HG02642 (cell line): Measurements from ENCODE around the gene HDAC4.
"Not testable (repeated sequence)": the region's sequence is repeated elsewhere in the genome, so short reads cannot be mapped to it uniquely, and the experiment has no call there.

Experiments used
- ATAC-seq: cut with Tn5 transposase; IDR thresholded peaks from one replicate; pipeline ENCODE4 v1.9.1; 2021; ENCODE audit warnings: mild to moderate bottlenecking; ENCODE audit not compliant: unreplicated experiment, poor library complexity

Gene HDAC4

DNA sequence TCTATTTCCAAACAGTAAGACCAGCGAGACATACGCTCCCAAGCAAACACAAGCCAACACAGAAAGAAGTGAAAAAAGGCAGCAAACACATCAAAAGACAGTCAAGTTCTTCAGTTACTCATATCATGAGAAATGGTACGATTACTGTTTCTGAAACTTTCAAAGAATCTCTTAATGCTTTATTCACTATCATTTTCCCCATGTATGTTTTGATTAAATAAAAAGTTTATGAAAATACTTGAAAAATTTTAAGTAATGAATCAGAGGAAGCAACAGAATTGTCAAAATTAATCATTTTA, 114.9 kb downstream of the HDAC4 start:
- no peak for ATAC-seq

DNA sequence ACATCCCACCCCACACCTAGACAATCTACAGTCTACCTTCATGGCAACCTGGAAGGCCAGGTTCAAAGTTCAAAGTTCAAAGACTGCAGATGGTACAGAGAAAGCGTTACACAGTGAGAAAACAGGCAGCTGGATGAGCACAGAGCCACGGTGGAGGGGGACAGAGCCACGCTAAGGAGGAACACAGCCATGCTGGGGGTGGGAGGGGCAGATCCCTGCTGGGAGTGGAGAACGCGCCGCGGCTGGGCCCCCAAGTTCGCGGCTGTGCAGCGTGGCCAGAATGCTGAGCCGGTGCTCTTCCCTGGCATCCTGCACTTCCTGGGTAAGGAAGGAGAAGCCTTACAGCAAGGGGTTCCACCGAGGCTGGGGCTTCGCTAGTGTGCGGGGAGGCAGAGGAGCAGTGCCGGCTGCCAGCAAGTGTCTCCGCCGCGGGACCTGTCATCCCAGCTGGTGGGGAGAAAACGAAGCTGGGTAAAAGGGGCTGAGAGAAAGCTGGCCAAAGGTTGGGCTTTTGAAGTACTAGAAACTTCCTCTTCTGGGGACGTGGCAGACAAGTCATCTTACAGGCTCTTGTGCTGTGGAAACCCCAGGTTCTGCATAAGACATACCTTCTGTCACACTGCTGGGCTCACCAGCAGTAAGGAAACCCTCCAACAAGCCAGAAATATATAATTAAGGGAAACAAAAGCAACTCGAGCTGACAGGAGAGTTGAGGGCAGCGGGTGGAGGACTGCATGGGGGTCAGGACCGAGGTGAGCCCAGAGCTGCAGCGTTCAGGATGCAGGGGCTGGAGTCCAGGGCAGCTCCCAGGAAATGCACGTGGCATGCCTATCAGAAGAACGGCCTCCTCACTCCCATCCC, 115.5 kb downstream of the HDAC4 start:
- ATAC-seq, result no peak

DNA sequence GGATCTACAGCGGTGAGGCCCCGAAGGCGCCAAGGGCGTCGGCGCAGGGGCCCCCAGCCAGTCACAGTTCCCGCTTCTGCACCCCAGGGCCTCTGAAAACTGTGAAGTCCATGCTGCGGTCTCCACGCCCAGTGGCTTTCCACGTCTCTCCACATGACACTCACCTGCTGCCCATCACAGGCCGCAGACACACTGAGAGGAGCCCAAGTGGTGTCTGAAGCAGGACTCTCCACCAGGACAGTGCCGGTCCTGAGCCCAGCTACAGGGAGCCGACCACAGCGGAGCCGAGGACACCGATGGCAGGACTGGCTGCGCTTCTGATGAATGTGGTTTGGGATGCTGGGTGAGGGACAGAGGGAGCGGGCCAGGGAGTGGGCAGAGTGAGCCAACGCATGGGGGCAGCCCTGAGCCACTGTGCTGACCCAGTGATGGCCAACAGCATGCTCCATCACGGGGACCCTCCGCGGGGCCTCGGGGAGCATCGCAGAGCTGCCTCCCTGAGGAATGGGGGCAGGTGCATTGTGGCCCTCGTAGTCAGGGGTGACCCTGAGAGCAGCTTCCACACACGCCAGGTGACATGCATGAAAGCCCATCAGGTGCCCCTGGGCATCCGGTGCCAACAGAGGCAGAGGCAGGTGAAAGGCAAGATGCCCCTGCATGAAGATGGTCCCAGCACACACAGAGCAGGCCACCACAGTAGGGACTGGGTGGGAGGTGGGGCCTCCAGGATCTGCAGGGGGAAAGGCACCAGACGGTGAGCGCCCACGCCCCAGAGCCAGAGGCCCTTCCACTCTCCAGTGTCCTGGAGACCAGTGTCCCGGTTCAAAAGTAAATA, 116.6 kb downstream of the HDAC4 start:
- ATAC-seq, result no peak

DNA sequence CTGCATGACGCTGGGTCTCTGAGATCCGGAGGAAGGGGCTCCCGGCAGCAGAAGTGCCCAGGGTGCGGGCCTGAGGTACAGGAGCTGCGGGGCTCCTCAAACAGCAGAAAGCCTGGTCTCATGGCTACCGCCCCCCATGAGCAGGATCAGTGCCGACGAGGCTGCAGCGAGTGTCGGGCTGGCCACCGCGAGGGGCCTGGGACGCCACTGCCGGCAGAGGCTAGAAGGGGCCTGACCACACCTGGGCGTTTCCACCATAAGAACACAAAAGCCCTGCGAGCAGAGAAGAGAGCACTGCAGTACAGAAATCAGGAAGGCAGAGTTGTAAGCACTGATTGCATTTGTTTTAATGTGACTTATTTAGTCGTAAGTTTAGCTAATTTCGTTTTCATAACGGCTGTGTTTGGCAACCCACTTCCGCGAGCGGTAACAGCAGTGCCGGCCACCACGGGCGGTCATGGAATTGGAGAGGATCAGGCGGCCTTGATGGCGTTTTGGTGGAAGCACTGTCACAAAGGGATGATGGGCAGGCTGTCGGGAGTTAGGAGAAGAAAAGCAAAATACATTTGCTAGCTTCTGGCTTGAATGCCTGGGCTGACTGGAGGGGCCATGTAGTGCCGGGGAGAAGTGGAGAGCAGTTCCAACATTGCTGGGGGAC, 117.4 kb downstream of the HDAC4 start:
- no peak for ATAC-seq

DNA sequence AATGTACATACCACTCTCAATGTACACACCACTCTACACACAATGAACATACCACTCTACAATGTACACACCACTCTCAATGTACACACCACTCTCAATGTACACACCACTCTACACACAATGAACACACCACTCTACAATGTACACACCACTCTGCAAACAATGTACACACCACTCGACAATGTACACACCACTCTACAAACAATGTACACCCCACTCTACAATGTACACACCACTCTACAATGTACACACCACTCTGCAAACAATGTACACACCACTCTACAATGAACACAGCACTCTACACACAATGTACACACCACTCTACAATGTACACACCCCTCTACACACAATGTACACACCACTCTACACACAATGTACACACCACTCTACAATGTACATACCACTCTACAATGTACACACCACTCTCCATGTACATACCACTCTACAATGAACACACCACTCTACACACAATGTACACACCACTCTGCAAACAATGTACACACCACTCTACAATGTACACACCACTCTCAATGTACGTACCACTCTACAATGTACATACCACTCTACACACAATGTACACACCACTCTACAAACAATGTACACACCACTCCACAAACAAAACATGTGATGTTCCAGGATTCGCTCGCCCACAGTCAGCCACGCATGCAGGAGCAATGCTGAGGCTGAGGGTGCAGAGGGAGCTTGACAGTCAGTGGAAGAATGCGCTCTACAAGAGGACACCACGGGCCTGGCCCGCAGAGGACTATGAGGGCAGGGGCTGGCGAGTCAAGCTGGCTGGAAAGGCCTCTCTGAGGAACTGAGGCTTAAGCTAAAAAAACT, 118.2 kb downstream of the HDAC4 start:
- ATAC-seq, result no peak

DNA sequence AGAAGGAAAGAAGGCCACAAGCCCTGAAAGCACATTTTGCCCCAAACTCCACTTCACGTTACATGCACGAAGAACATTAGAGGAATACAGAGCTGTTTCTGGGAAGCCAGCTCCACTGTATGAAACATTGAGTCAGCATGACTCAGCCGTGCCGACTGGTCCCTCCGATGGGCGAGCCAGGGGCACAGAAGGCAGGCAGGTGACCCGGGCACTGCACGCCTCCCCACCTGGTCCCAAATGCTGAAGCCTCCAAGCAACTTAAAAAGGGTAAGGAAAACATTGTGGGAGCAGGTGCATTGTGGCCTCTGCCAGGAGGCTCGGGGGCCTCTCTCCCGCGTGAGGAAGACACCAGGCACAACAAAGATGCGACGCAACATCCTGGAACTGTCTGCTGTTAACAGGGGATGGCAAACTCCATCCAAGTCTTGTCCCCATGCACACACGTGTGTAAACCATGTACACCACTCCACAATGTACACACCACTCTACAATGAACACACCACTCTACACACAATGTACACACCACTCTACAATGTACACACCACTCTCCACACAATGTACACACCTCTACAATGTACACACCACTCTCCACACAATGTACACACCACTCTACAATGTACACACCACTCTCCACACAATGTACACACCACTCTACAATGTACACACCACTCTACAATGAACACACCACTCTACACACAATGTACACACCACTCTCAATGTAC, 120.4 kb downstream of the HDAC4 start:
- not testable (repeated sequence) for ATAC-seq

DNA sequence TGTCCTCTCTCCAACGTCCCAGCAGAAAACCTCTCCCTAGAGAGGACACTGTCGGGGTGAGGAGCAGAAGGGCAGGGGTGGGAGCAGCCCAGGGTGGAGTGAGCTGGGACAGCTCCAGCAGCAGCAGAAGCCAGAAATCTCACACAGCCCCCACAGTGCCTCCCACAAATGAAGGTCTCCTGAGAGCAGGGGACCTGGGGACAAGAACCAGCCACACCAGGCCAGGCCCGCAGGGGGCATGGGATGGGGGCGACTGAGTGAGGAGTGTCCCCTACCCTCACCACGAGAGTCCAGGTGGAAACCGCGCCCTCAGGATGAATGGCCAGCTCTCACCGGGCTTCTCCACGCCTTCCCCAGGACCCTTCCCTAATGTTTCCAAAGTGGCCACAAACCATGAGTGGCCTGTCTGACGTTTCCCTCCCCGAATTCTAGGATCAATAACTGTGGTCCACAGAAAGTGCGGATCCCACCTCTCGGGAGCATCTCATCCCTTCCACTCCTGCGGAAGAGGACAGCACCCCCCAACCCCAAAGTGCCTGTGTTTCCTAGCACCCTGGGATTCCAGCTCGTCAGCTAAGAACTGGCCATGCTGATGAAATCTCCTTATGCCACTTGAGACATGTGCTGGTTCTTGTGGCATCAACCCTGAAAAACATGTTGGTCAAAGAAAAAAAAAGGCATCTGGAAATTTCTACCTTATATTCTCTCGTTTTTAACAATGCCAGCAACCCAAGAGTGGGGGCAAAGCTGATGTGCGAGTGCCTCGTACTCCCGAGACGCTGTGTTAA, 121.1 kb downstream of the HDAC4 start:
- no peak for ATAC-seq

DNA sequence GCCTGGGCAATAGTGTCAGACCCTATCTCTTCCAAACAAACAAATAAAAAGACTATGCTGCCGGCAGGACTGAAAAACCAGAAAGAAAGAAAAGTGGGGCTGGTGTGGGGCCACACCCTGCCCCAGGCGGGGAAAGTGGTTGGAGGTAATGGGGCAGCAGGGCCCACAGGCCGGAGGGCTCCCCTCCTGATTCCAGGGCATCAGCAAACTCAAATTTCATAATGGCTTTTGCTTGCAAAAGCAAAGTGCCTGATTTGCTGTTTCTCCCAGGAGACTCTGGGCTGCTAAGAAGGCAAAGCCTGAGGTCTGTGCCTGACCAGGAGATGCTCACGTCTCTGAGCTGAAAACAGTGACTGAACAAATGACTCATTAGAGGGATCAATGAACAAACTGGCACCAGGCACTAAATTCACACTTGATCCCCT, 121.9 kb downstream of the HDAC4 start:
- ATAC-seq, result no peak

DNA sequence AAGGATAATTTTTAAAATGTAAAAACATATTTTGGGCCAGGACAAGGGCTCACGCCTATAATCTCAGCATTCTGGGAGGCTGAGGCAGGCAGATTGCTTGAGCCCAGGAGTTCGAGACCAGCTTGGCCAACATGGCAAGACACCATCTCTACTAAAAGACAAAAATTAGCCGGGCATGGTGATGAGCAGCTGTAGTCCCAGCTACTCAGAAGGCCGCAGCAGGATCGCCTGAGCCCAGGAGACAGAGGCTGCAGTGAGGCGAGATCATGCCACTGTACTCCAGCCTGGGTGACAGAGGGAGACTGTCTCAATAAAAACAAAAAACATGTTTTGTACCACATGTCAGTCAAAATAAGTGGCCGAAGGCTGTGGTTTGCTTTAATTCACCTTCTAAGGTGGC, 122.5 kb downstream of the HDAC4 start:
- ATAC-seq, result no peak

DNA sequence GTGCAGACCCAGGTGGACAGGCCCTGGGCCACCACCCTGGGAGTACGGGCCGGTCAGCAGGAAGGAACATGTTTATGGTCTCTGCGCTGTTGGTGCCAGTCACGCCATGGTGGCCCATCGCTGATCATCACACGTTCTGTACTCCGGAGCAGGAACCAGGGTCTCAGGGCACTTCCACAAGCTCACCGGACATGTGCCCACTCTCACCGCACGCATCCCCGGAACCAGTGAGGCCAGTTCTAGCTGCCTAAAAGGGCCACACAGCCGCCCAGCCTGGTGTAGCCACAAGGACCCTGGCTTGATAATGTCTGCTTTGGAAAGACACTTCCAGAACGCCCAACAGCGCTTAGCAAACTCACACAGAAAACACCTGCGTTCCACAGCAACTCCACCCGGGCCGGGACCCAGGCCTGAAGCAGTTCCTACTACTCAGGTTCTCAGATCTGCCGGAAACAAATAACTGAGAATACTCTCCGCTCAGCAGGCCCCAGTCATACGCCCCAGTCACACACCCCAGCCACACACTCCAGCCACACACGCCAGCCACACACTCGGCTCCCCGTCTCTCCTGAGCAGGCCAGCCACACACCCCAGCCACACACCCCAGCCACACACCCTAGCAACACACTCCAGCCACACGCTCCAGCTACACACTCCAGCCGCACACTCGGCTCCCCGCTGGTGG, 123.3 kb downstream of the HDAC4 start:
- ATAC-seq, result no peak

DNA sequence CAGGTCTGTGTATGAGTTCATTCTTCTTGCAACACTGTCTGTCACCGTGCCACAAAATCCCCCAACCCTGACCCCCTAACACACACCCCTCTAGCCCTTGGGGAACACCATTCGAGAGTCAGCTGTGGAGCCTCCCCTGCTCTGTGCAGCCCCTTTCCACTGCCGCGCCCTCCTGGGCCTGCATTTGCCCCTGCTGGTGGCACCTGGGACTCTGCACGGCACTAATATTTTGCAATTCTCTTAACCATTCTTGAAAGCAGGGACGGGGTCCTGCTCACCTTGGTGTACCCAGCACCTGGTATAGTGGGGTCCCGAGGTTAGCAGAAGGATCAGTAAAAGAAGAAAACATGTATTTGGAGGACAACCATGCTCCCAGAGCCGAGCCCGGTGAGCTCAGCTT, 124.0 kb downstream of the HDAC4 start:
- no peak for ATAC-seq

DNA sequence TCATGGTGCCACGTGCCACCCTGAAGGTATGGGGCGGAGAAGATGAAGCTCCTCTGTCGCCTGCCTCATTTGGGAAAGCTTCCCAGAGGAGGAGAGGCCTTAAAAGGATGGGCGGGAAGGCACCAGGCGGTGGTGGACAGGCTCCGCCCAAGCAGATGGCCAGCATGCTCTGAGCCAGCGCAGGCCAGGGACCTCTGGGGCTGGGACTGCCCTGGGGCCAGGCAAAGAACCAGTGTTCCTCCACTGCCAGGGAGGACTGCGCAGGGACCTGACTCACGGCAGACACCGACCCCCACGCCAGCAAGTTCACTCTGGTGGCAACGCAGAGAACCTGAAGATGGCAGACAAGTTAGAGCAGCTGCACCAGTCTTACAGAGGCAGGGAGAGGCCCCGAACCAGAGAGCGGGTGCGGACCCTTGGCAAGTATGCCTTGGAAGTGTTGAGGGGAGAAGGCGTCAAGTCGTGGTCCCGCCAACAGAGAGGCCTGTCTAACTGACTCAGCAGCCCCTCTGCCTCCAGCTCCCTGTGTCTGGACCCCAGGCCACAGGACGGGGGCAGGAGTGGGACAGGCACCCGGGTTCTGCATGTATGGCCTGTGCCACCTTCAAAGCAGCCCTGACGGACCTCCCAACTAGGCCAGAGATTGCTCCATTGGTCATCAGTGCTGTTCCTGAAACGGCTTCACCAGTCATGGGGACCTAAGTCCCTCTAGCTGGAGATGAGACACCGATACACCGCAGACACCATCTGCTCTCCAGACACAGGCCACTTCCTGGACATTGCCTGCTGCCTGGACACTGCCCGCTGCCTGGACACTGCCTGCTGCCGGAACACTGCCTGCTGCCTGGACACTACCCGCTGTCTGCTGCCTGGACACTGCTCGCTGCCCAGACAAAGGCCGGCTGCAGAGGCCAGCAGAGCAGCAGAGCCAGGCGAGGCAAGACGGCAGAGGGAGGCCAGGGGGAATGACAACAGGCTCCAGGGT, 124.7 kb downstream of the HDAC4 start:
- ATAC-seq, result no peak

DNA sequence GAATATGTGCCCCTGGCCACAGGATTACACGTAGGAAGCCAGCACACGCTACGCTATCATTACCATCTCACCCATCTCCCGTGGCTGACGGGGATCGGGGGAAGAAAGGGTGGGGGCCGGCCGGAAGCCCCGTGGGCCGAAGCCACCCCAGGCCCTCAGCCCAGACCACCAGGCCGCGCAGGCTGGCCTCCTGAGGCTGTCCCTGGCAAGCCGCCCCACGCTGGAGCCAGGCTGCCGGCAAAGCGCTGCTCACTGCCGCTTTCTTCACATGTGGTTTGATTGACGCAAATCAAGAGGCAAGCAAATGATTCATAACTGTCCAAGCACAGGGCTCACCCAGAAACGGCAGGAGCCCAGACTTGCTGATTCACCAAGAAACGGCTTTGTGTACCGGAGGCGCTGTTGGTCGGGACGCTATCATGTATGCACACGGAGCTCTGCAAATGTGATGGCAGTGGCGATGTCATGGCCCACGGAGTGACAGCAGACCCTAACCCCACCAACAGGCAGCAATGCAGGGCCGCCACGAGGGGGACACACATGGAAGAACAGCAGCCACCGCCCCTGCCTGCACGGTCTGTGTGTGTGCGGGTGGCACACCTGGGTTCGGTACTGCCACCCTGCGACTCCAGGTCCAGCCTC, 125.7 kb downstream of the HDAC4 start:
- no peak for ATAC-seq

DNA sequence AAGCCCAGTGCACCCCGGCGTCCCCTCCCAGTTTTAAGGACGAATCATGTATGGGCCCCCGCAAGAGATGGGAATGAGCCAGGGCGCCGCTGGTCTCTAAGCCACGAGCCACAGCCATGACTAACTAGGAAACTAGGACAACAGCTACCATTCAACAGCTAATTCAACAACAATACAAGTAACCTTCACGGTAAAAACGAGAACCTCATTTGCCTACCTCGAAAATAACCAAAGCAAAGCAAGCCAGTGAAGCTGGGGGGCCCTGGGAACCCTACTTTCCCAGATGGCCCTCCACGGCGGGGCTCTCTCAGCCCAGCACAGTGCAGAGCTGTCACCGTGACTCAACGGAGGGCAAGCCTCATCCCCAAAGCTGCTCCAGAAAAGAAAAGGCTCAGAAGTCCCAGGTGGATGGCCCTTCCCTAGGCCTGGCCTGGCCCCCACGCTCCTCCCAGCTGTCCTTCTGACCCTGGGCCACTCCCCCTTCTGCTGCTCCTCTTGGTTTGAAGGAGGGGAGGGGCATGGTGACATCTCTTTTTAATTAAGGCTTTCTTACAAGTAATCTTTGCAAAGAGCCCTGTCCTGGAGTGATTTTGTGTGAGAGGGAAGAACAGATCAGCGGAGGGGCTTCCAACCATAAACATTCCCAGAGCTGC, 126.3 kb downstream of the HDAC4 start:
- no peak for ATAC-seq

DNA sequence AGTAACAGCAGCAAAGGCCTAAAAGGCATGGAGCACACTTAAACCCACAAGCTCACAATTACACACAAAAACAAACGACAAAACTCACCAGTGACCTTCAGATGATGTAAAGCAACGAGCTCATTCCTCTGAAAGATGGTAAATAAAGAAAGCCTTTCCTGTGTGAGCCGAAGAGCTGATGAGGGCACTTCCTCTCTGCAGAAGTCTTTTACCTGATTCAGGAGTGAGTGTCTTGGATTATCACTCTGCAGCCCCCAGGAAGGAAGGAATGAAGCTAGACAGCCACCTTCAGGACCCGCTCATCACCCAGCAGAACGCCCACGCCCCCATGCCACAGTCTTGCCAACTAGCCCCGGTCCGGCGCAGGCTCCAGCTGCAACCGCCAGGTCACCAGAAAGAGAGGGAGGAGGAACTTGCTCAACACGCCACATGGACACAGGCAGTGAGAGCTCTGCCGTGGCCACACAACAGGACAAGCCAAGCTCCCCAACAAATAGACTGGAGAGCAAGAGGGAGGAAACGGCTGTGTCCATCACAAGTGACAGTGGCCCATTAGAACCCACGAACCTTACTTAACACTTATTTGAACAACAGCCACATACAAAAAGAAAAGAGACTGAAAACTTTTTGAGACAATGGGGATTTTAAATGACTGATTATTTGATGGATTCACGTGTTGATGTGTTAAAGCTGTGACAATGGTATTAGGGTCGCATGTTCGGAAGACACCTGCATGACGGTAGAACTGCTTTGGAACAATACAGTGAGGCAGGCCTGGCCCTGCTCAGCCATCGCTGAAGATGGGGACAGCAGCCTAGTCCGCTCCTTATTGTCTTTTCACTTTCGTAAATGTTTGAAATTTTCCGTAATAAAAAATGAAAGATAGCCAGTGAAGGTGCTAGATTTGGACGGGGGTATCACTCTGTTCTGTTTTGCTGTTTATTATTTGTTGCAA, 127.3 kb downstream of the HDAC4 start:
- ATAC-seq, result no peak
